OCI-LY3 (cell line): ENCODE measurements around the gene BICDL2.

Experiments used
- H2AFZ ChIP-seq: fragments of 200-600, 300-600 bp; shearing (Covaris generic); 2 replicates; pipeline ENCODE4 v1.6.0; 2014; ENCODE audit warnings: antibody characterized with exemption, low read depth, low read length
- H3K27ac ChIP-seq: fragments of 200-600, 300-600 bp; sonication (generic); 2 replicates; pipeline ENCODE4 v1.5.1; 2014; ENCODE audit warnings: mild to moderate bottlenecking, low read length, moderate library complexity, mixed read lengths
- H3K27me3 ChIP-seq: fragments of 200-600, 300-600 bp; sonication (generic); 2 replicates; pipeline ENCODE4 v1.6.1; 2014; ENCODE audit warnings: low read depth, low read length, mixed read lengths
- H3K36me3 ChIP-seq: fragments of 200-600, 300-600 bp; sonication (generic); replicated peaks from 2 replicates; pipeline ENCODE3; 2014; ENCODE audit warnings: low read depth, low read length, mixed read lengths
- H3K4me1 ChIP-seq: fragments of 300-600, 200-600 bp; sonication (generic); 2 replicates; pipeline ENCODE4 v1.6.1; 2014; ENCODE audit warnings: low read length, mixed read lengths
- H3K4me2 ChIP-seq: fragments of 200-600, 300-600 bp; sonication (generic); 2 replicates; pipeline ENCODE4 v1.6.1; 2014; ENCODE audit warnings: low read length, mixed read lengths
- H3K4me3 ChIP-seq: fragments of 300-600, 200-600 bp; sonication (generic); 2 replicates; pipeline ENCODE4 v1.5.1; 2014; ENCODE audit warnings: antibody characterized with exemption, mild to moderate bottlenecking, low read length, moderate library complexity
- H3K79me2 ChIP-seq: fragments of 300-600, 200-600 bp; shearing (Covaris generic); 2 replicates; pipeline ENCODE4 v1.6.1; 2014; ENCODE audit warnings: mild to moderate bottlenecking, low read length, mixed read lengths
- H3K9ac ChIP-seq: fragments of 300-600, 200-600 bp; shearing (Covaris generic); 2 replicates; pipeline ENCODE4 v1.6.0; 2014; ENCODE audit warnings: mild to moderate bottlenecking, low read length, moderate library complexity
- H3K9me3 ChIP-seq: fragments of 200-600, 300-600 bp; shearing (Covaris generic); 2 replicates; pipeline ENCODE4 v1.6.1; 2014; ENCODE audit warnings: low read length, mixed read lengths; ENCODE audit not compliant: insufficient read depth
- H4K20me1 ChIP-seq: fragments of 200-600, 300-600 bp; sonication (generic); 2 replicates; pipeline ENCODE4 v1.6.1; 2016; ENCODE audit warnings: low read length, mixed read lengths; ENCODE audit not compliant: insufficient read depth
- EZH2phosphoT487 ChIP-seq: fragments of 200-600 bp; shearing (Covaris generic); IDR thresholded peaks from 2 replicates; pipeline ENCODE4 v1.6.1; 2018; ENCODE audit warnings: antibody characterized with exemption, mixed run types, low read depth
- TF ChIP-seq, protein P1 (sequence below): fragments of 200-600, 300-600 bp; sonication (generic); IDR thresholded peaks from 2 replicates; pipeline ENCODE4 v1.5.1; 2014; ENCODE audit warnings: antibody characterized with exemption, low read length, low read depth

Gene BICDL2

DNA sequence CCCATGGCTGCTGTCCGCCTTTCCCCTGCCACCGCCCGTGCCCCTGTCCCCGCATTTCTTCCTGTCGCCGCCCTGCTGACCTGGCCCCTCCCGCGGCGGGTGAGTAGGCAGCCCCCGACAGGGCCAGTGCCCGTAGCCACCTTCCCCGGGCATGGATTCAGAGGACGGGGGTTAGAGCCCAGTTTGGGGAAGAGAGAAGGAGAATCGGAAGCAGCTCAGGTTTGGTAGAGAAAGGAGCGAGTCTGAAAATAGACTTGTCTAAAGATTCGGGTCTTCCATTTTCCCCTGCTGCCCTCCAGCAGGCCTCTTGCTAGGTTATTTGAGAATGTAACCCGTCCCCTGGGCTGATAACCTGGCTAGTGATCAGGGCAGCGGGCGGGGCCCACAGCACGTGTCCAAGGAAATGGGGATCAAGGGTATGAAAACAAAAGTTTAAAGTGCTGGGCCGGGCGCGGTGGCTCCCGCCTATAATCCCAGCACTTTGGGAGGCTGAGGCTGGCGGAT lies 31.9 kb downstream of the BICDL2 start:
- Histone ChIP-seq H3K79me2 (no peaks in the 10 kb centered on the region), H3K4me2 (peak overlapping the region; percentile 71), H3K27ac (no peak overlapping the region), H3K27me3 (peaks cover 37% of the 10 kb centered on the region), H3K9me3 (no peaks in the 10 kb centered on the region), H3K36me3 (no peaks in the 10 kb centered on the region), H3K4me3 (peak overlapping the region; percentile 80), H2AFZ (peak overlapping the region; percentile 74), H3K9ac (peak overlapping the region; percentile 22; the same call in 1 of the 2 replicates), H4K20me1 (no peaks in the 10 kb centered on the region), H3K4me1 (0 out of 2 replicates have a peak, but pooled peaks cover 3% of the 10 kb centered on the region)
- TF ChIP-seq, protein P1, sequence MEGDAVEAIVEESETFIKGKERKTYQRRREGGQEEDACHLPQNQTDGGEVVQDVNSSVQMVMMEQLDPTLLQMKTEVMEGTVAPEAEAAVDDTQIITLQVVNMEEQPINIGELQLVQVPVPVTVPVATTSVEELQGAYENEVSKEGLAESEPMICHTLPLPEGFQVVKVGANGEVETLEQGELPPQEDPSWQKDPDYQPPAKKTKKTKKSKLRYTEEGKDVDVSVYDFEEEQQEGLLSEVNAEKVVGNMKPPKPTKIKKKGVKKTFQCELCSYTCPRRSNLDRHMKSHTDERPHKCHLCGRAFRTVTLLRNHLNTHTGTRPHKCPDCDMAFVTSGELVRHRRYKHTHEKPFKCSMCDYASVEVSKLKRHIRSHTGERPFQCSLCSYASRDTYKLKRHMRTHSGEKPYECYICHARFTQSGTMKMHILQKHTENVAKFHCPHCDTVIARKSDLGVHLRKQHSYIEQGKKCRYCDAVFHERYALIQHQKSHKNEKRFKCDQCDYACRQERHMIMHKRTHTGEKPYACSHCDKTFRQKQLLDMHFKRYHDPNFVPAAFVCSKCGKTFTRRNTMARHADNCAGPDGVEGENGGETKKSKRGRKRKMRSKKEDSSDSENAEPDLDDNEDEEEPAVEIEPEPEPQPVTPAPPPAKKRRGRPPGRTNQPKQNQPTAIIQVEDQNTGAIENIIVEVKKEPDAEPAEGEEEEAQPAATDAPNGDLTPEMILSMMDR = no peak
- no peak for TF ChIP-seq EZH2phosphoT487

DNA sequence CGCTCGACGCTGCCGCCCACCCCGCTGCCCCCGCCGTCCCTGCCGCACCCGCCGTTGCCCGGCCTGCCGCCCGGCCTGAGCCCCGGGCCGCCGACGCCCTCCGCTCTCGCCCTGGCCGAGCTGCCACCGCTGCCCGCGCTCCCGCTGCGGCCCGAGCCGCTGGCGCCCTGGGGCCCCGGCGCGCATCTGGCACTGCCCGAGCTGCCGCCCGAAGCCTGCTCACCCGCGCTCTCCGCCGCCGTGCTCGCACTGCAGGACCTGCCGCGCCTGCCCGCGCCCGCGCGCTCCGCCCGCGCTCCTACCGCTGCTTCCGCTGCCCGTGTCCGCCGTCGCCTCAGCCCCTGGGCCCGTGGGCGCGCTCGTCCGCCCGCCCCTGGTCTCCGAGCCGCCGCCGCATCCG lies 32.4 kb downstream of the BICDL2 start:
- Histone ChIP-seq H3K9ac (no peak overlapping the region), H3K4me1 (0 out of 2 replicates have a peak, but pooled peaks cover 3% of the 10 kb centered on the region), H3K27ac (no peak overlapping the region), H3K9me3 (no peaks in the 10 kb centered on the region), H3K79me2 (no peaks in the 10 kb centered on the region), H3K4me3 (peak overlapping the region; percentile 43; the same call in 1 of the 2 replicates), H3K27me3 (peaks cover 39% of the 10 kb centered on the region), H3K4me2 (no peak overlapping the region), H4K20me1 (no peaks in the 10 kb centered on the region), H3K36me3 (no peaks in the 10 kb centered on the region), H2AFZ (no peak overlapping the region)
- no peak for TF ChIP-seq EZH2phosphoT487
- TF ChIP-seq, protein P1 = no peak

DNA sequence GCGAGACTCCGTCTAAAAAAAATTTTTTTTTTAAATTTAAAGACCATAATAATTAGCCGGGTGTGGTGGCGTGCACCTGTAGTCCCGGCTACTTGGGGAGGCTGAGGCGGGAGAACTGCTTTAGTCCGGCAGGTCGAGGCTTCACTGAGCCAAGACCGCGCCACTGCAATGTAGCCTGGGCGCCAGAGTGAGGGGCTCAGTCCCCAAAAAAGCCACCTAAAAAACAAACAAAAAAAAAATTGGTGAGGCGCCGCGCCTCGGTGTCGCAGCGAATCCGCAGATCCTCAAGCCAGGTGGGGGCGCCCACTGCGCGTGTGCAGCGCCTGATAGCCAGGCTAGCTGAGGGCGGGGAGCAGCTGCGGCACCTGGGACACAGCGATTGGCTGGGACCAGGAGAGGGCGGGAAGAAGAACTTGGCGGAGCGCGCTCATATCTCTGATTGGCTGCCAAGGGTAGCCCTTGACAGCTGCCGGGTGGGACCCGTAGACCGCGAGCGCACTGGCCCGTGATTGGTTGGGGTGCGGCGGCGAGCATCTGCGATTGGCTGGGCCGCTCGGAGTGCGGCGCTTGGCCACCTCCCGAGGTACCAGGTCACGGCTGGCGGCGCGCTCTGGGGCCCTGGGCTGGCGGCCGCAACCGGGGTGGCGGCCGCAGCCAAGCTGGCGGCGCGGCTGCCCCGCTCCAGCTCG lies 33.0 kb downstream of the BICDL2 start:
- Histone ChIP-seq H3K9me3 (no peaks in the 10 kb centered on the region), H3K36me3 (no peaks in the 10 kb centered on the region), H2AFZ (no peak overlapping the region), H3K27me3 (peaks cover 44% of the 10 kb centered on the region), H3K4me1 (0 out of 2 replicates have a peak, but pooled peaks cover 3% of the 10 kb centered on the region), H3K4me3 (0 out of 2 replicates have a peak overlapping the region, but pooled peaks have one; percentile 43), H3K4me2 (peak overlapping the region; percentile 30), H3K9ac (no peak overlapping the region), H4K20me1 (no peaks in the 10 kb centered on the region), H3K27ac (no peak overlapping the region), H3K79me2 (no peaks in the 10 kb centered on the region)
- TF ChIP-seq, protein P1 = peak; percentile 58
- no peak for TF ChIP-seq EZH2phosphoT487

DNA sequence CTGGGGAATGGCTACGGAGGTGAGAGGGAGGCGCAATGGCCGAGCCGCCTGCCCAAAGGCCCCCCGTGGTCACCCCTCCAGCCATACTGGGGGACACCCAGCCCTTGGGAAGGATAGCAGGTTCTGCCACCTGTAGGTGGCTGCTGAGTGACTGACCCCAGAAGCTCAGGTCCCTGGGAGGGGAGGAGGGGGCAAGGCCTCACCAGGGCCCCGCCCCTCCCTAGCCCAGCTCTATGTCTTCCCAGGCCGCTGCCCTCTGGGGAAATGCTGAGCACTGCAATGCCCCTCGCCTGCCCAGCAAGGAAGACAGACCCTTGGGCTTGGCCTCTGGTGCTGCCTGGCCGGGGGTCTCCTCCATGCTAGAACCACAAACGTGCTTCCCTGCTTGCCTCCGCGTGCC lies 35.4 kb downstream of the BICDL2 start:
- Histone ChIP-seq H3K4me2 (no peak overlapping the region), H3K9ac (no peak overlapping the region), H3K36me3 (no peaks in the 10 kb centered on the region), H3K9me3 (no peaks in the 10 kb centered on the region), H4K20me1 (no peaks in the 10 kb centered on the region), H3K4me1 (0 out of 2 replicates have a peak, but pooled peaks cover 3% of the 10 kb centered on the region), H3K27me3 (peaks cover 42% of the 10 kb centered on the region), H3K27ac (no peak overlapping the region), H3K79me2 (no peaks in the 10 kb centered on the region), H2AFZ (no peak overlapping the region), H3K4me3 (no peak overlapping the region)
- no peak for TF ChIP-seq EZH2phosphoT487
- TF ChIP-seq, protein P1 = no peak
